ENCODE measurements around the gene PXMP2.

PXMP2 gene

DNA sequence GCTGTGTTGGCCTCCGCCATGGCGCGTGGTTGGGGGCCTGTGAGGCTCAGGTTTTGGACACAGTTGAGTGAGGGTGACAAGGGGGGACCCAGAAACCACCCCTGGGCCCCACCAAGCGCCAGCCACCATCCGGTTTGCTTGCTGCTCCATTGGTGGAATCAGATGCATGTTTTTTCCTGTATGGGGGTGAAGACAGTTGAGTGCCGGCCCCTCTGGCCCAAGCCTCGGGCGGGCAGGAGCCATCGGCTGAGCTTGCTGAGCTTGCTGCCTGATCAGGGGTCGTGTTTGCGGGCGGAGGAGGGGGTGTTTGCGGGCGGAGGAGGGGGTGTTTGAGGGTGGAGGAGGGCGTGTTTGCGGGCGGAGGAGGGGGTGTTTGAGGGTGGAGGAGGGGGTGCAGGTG is 29.6 kb downstream of the PXMP2 start:
- intact Hi-C loops (cut with DNase I), result no loop called here
- DNase-seq, result no peak

DNA sequence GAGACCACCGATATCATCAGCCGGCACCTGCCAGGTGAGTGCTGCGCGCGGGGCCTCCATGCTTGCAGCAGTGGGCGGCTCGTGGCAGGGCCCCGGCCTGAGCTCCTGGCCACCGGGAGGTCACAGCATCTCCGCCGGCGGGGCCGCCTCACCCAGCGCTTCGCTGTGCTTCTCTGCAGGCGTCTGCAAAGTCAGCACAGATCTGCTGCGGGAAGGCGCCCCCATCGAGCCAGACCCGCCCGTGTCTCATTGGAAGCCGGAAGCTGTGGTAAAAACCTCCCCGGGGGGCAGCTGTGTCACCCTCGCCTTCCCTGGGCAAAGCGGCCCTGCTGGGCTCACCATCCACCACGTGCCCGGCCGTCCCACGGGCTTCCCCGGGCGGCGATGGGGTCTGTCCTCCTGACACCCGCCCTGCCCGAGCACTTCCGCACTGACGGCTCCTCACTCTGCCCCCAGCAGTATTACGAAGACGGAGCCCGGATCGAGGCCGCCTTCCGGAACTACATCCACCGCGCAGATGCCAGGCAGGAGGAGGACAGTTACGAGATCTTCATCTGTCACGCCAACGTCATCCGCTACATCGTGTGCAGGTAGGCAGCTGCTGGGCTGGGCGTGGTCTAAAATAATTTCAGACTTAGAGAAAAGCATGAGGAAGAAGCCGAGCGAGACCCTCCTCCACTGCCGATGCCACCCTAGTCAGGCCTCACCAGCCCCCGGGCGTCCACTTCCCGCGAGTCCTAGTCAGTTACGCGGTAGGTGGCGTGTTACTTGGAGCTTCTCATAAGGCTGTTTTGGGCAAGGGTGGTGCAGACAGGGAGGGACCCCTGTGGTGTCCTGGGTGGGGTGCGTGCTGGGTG is 30.4 kb downstream of the PXMP2 start:
- intact Hi-C loops (cut with DNase I), result no loop called here
- DNase-seq, result peak in 18 of 42 donors; percentile 14 to 58 (median 41)

DNA sequence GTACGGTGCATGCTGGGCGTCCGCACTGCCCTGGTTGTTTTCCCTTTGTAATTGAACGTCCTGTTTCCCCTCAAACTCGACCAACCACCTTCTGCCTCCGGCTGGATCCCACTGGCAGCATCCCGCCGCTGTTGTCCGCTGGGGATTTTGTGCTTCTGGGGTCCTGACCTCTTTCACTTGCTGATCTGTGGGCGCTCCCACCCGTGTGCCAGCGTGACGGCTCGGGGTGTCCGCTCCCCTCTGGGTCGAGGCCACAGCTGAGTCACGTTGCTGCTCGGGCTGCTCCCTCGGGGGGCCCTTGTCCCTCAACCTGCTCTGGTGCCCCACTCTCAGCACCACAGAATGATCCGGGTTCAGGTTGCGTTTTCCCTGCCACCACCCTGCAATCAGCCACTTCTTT is 31.3 kb downstream of the PXMP2 start:
- intact Hi-C loops (cut with DNase I), result no loop called here
- no peak for DNase-seq

DNA sequence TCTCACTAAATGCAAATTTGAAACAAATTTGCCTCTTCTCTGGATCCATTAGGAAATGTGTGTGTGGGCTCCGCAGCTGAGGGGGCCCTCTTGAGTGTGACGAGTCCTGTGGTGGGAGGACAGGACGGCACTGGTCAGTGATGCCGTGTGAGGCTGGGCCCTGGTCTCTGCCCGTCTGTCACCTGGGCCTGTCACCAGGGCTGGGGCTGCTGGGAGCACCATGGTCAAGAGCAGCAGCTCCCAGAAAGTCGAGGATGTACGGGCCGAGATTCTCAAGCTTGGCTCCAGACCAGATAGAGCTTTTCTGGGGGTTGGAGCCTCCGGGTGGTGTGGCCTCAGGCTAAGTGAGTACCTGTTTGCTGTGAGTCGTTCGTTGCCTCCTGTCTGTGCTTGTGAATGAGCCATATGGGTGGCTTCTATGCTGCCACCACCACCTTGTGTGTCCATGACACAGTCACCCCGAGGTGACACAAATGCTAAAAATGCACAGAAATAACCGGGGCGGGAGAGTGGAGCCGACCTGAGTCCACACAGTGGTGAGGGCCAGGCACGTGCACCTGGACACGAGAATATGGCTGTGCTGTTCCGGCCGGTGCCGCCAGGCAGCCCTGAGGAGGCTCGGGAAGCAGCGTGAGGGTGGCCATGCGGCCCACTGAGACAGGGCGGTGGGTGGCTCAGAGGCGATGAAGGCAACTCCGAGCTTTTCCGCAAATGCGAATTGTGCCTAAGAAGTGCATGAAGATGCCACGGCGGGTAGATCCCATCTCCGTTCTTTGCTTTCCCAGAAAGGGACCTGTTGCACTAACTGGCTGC is 32.0 kb downstream of the PXMP2 start:
- intact Hi-C loops (cut with DNase I), result no loop called here

DNA sequence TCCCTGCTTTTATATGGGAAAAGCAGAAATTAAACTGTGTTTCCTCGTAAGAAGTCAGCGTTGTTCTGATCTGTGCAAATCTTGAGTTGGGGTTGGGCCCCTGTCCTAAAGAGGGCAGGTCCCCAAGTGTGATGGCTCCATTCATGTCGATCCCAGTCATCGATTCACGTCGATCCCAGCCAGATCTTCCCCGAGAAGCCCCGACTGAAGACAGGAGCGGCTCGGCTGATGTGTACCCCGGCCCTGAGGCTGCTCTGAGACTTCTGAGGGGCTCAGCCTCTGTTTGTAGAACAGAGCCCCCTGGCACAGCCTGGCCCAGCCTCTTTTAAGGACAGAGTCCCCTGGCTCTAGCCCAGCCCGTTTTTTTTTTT is 32.6 kb downstream of the PXMP2 start:
- intact Hi-C loops (cut with DNase I), result no loop called here
- DNase-seq, result no peak

More for the DNA sequence above, 32.0 kb downstream of the PXMP2 start:
- no peak for DNase-seq

DNA sequence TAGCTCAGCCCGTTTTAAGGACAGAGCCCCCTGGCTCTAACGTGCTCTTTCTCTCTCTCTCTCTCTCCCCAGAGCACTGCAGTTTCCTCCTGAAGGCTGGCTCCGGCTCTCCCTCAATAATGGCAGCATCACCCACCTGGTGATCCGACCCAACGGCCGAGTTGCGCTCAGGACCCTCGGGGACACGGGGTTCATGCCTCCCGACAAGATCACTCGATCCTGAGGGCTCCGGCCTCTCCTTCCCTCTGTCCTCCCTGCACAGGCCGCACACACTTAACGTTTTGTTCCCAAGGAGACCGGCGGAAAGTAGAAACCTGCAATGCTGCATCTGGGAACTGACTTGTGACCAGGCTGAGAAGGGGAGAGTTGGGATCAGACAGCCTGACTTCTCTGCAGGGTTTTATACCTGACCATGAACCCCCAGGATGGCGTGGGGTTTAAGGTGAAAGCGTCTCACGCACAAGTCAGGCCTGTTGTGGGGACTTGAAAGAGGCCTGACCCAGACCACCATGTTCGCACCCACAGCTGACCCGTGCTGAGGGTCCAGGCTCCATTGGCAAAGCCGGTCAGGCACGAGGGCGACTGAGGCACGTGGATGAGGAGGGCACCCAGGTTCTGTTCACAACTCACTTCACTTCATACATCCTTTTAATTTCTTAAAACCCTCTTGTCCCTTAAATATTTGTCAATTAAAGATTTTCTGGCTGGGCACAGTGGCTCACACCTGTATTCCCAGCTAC is 33.4 kb downstream of the PXMP2 start:
- DNase-seq, result no peak
- intact Hi-C loops (cut with DNase I), result no loop called here

DNA sequence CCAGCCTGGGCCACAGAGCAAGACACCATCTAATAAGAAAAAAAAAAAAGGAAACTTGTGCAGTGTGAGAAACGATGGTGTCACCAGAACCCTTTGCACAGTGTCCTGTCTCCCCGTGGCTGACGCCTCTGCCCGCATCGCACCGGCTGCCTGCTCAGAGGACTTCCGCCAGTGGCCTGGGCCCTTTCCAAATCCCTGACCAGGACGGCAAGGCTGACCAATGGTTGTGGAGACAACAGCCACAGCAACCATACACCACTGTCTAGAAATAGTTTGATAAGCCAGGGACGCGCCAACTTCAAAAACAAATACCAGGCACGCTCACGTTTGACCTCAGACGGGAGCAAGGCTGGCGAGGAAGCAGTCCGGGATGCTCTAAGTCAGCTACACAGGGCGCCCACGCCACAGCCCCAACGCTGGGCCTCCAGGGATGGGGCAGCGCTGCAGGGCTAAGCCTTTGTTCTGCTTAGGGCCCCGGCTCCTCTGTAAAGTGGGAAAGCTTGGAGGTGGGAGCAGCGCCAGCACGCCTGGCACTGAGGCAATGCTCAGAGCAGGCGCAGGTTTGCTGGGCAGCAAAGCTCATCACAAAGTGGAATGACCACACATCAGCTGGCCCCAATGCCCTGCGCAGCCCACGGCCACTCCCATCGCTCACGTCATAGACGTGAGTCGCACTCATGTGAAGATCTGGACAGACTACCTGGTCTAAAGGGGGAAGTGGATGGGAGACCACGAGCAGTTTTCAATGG is 35.8 kb downstream of the PXMP2 start:
- intact Hi-C loops (cut with DNase I), result no loop called here
- no peak for DNase-seq

DNA sequence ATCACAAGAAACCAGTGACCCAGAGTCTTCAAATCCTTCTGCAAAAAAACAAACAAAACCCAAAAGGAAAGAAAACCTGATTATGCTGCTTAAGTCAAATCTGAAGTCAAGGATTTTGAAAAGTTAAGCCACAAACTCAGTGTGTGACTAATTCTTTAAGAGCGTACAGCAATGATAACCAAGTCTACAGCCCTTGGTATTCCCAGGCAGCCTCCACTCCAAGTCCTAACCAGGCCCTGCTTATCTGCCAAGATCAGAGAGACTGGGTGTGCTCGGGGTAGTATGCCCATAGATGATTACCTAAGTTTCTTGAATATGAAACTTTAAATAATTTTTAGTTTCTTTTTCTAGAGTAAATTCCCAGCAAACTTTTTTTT is 36.4 kb downstream of the PXMP2 start:
- intact Hi-C loops (cut with DNase I), result no loop called here
- DNase-seq, result no peak

DNA sequence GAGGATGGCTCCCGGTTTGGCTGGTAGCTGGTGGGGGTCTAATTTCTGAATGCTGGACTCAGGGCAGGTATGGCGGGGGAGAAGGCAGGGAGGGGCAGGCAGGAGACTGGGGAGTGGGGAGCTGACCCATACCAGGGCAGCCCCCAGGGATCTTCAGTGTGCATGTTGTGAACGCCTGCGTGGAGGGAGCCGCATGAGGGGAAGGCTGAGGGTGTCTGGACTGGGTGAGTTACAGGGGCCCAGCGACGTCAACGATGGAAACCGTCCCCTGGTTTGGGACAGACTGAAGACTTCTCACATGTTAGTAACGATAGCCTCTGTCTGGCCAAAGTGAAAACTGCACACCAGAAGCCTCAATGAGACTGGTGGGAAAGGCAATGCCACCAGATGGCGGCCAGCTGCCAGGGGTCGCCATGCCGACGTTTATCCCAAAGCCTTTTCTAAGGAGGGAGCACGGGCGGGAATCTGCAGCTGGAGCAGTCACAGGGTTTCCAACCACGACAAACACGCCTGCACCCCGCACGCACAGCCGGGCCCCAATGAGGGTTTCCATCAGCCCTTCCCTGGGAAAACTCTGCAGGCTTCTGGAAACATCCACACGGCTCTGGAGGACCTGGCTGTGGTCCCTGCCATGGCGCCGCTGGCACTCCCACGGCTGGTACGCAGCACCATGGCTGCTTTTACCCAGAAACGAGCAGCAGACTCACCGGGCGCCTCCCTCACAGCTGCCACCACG is 37.3 kb downstream of the PXMP2 start:
- intact Hi-C loops (cut with DNase I), result no loop called here
- no peak for DNase-seq

DNA sequence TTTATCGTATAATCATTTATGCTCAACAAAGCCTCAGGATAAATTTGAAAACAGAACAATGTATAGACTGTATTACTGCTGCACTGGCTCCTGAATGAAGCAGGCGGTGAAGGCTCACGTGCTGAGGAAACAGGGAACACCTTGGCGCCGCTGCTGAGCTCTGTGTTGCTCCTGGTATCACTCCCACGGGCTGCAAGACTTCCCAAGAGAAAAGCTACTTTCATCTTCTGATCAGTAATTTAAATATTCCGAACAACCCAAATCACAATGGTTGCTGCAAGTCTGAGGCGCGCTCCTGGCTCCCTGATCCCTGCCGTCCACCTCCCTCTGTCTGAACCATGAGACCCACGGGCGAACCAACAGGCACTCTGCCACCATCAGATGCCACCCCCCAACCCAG is 39.0 kb downstream of the PXMP2 start:
- peak in 41 of 42 donors; percentile 17 to 85 (median 61) for DNase-seq
- intact Hi-C loops (cut with DNase I), result no loop called here

DNA sequence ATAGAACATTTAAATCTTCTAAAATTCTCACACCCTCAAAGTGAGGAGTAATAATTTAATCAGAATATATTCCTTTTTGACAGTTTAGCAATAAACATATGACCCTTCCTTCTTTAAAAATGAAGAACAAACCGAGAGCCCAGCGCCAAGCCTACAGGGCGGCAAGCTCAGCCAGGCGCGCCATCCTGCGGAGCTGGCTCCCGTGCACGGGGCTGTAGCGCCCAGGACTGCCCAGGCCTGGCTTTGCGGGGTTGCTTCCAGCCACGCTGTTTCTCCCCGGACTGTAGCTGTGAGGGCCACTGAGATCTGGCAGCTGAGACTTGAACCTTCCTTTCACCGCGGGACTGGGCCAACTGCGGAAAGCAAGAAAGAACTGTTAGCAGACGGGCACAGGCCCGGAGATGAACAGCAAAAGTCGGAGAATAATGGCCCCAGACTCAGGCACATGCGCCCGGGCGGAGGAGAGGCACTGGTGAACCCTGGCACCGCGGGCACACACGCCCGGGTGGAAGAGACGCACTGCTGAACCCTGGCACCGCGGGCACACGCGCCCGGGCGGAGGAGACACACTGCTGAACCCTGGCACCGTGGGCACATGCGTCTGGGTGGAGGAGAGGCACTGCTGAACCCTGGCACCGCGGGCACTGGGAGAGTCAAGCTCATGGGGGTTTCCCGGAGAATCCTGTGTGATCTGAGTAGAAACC is 39.9 kb downstream of the PXMP2 start:
- no peak for DNase-seq
- intact Hi-C loops (cut with DNase I), result no loop called here

DNA sequence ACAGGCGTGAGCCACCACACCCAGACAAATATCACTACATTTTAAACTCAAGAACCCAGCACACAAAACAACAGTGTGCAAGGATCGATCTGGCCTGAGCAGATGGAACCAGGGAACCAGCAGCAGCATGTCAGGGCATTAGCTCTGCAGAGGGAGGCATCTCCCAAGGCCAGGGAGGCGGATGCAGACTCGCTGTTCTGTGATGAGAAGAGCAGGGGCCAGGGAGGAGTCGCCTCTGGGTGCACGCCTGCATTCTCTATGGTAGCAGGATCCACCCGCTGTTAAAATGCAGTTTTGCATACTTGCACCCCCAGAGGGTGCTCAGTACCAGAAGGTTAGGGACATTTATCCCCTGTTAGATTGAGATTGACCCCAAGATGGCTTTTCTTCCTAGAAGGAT is 41.1 kb downstream of the PXMP2 start:
- DNase-seq, result no peak
- intact Hi-C loops (cut with DNase I), result no loop called here

DNA sequence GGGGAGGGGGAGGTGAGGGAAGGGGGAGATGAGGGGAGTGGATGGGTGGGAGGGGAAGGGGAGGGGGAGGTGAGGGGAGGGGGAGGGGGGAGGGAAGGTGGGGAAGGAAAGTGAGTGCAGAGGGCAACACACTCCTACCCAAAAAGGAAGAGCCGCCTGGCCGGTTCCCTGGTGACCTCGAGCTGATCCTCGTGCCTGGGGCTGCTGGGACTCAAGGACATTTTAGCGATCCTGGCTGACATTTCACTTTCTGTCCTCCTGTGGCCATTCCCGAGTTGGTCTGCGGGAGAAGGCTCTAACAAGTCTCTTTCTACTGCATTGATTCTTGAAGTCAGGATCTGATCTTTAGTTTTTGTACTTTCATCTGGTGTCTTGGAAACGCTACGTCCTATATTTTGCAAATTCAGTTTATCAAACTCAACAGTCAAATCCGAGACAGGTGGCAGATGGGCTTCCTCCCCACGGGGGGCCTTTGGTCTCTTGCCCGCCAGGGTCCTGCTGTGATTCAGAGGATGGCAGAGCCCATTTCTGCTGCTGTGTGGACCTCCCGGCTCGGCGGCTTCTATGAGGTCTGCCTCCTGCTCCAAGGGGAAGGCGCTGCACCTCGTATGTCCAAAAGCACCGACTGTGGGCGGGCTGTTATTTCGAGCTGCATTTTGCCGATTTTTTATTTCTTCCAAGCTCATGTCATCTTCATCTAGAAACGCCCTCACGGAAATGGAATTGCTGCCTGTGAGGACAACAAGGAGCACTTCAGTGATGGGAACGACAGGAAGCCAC is 42.3 kb downstream of the PXMP2 start:
- DNase-seq, result peak in 21 of 42 donors; percentile 9 to 66 (median 33)
- intact Hi-C loops (cut with DNase I), result no loop called here

DNA sequence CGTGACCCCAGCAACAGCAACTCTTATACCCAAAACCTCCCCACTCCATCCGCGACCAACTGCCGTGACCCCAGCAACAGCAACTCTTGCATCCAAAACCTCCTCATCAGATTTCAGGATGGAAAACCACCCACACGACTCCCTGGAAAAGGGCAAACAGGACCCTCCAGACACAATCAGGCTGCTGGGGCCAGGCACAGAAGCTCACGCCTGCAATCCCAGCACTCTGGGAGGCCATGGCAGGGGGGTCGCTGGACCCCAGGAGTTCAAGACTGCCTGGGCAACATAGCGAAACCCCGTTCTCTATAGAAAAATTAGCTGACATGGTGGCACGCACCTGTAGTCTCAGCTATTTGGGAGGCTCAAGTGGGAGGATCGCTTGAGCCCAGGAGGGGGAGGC is 43.0 kb downstream of the PXMP2 start:
- intact Hi-C loops (cut with DNase I), result no loop called here
- no peak for DNase-seq

DNA sequence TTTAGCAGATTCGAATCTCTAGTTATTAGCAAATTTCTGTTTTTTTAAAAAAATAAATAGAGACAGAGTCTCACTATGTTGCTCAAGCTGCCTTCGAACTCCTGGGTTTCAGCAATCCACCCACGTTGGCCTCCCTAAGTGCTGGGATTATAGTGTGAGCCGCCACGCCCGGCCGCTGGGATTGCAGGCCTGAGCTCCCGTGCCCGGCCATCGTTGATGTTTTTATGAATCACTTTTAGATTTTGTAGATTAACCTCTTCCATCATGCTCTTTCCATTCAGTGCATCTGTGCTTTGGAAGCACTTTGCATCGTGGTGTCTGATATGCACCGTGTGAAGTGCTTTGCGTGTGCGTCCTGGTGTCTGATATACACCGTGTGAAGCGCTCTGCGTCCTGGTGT is 44.2 kb downstream of the PXMP2 start:
- intact Hi-C loops (cut with DNase I), result no loop called here
- no peak for DNase-seq

DNA sequence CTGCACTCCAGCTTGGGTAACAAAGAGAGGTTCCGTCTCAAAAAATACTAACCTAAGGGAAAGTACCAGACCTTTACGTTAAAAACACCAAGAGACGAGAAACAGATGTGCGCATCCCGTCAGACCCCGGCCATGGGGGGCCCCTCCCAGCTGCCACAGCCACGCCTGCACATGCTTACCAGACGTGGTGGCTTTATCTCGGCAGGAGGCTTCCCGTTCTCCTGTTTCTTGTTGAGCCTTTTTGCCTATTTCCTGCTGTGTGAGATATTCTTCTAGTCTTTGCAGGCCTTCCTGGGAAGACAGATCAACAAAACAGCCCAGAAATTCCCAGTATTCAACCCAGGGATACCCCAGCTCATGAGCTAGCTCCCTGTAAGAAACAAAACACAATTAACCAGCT is 46.8 kb downstream of the PXMP2 start:
- intact Hi-C loops (cut with DNase I), result no loop called here
- no peak for DNase-seq

DNA sequence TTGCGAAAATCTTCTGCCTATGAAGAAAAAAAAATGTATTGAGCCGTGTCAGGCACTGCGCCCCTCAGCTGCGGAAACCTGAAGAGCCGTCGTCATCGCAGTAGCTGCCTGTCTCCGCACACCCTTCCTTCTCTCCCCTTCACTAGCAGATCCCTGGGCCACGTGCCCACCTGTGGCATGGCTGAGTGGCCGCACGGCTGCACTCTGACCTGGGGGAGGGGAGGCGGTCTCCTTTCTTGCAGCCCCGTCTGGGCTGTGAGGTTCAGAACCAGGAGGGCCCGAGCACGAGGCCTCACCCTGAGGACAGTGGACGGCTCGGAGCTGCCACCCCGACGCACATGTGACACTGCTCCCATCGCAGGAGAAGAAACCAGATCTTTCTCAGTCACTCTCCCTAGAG is 48.1 kb downstream of the PXMP2 start:
- intact Hi-C loops (cut with DNase I), result no loop called here
- DNase-seq, result no peak
